ENCODE measurements around the gene CCL28.

GRCh38 chr5:43437062-43437660 is 25.0 kb upstream of the CCL28 start:
- TF ChIP-seq CTCF (IDR thresholded peaks at IDR 0.05) (no peak), POLR2A (IDR thresholded peaks at IDR 0.05) (no peak)

Data from heart left ventricle (tissue), 13 donors.